Astrocyte (in vitro differentiated cells and primary cell): ENCODE data around the gene HECW1.

Experiments used
- EZH2 ChIP-seq: IDR thresholded peaks from 2 replicates; pipeline ENCODE4 v1.6.1; 2012; ENCODE audit warnings: mild to moderate bottlenecking, low read length, inconsistent platforms; ENCODE audit not compliant: insufficient read depth
- TF ChIP-seq, protein P1 (sequence below): IDR thresholded peaks from 2 replicates; pipeline ENCODE4 v1.5.1; 2011; ENCODE audit warnings: low read depth, mild to moderate bottlenecking, inconsistent platforms, low read length, moderate library complexity; ENCODE audit not compliant: insufficient read depth

DNA sequence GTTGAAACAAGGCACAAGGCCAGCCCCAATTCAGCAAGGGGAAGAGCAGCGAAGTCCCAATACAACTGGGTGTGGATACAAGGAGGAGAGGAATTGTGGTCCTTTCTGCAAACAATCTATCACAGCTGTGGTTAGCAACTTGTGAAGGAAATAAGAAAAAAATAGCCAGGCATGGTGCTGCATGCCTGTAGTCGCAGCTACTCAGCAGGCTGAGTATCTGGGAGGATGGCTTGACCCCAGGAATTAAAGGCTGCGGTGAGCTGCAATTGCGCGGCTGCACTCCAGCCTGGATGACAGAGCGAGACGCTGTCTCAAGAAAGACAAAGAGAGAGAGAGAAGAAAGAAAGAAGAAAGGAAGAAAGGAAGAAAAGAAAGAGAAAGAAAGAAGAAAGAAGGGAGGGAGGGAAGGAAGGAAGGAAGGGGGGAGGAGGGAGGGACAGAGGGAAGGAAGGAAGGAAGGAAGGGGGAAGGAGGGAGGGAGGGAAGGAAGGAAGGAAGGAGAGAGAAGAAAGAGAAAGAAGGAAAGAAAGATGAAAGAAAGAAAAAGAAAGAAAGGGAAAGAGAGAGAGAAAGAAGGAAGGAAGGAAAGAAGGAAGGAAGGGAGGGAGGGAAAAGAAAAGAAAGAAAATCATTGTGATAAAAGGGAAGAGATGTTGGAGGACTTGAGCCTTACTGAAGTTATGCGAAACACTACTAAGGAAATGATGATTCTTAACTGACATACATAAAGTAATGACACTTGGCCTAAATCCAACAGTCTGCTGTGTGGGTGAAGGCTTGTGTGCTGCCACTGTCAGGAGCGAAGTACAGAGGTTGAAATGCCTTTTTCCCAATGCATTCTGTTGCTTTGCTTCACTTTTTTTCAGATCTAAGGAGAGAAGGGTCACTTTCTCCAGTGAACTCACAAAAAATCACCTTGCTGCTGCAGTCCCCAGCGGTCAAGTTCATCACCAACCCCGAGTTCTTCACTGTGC lies 353.4 kb downstream of the HECW1 start:
- TF ChIP-seq EZH2, result no peak
- TF ChIP-seq, protein P1, sequence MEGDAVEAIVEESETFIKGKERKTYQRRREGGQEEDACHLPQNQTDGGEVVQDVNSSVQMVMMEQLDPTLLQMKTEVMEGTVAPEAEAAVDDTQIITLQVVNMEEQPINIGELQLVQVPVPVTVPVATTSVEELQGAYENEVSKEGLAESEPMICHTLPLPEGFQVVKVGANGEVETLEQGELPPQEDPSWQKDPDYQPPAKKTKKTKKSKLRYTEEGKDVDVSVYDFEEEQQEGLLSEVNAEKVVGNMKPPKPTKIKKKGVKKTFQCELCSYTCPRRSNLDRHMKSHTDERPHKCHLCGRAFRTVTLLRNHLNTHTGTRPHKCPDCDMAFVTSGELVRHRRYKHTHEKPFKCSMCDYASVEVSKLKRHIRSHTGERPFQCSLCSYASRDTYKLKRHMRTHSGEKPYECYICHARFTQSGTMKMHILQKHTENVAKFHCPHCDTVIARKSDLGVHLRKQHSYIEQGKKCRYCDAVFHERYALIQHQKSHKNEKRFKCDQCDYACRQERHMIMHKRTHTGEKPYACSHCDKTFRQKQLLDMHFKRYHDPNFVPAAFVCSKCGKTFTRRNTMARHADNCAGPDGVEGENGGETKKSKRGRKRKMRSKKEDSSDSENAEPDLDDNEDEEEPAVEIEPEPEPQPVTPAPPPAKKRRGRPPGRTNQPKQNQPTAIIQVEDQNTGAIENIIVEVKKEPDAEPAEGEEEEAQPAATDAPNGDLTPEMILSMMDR, result no peak
